ENCODE data around the gene SPON1. TPM values are rescaled to one million over a fixed set of nuclear protein-coding genes. Genes with fewer than 3 reads are reported as not detected.
"Not testable (repeated sequence)": the region's sequence is repeated elsewhere in the genome, so short reads cannot be mapped to it uniquely, and the experiment has no call there.

SPON1 gene
- total and polyA plus RNA-seq, 9 donors, result 11.9 to 112 (median 56.4) TPM

- no peak overlapping the region for H3K27ac ChIP-seq
- no peaks in the 10 kb centered on the region for H3K9me3 ChIP-seq
- intact Hi-C loops (cut with DNase I), result no loop called here
- H3K4me1 ChIP-seq (ENCODE audit: insufficient read depth), result peaks cover 8% of the 10 kb centered on the region
- no peak for DNase-seq
- no peak overlapping the region for H3K4me3 ChIP-seq
- H3K27me3 ChIP-seq, result no peaks in the 10 kb centered on the region
- no peaks in the 10 kb centered on the region for H3K36me3 ChIP-seq
- TF ChIP-seq EP300 (IDR thresholded peaks at IDR 0.05) (no peak), POLR2A (IDR thresholded peaks at IDR 0.05) (no peak)
- TF ChIP-seq, protein P1, sequence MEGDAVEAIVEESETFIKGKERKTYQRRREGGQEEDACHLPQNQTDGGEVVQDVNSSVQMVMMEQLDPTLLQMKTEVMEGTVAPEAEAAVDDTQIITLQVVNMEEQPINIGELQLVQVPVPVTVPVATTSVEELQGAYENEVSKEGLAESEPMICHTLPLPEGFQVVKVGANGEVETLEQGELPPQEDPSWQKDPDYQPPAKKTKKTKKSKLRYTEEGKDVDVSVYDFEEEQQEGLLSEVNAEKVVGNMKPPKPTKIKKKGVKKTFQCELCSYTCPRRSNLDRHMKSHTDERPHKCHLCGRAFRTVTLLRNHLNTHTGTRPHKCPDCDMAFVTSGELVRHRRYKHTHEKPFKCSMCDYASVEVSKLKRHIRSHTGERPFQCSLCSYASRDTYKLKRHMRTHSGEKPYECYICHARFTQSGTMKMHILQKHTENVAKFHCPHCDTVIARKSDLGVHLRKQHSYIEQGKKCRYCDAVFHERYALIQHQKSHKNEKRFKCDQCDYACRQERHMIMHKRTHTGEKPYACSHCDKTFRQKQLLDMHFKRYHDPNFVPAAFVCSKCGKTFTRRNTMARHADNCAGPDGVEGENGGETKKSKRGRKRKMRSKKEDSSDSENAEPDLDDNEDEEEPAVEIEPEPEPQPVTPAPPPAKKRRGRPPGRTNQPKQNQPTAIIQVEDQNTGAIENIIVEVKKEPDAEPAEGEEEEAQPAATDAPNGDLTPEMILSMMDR (IDR thresholded peaks at IDR 0.05), result no peak
- WGBS, 3 donors, result 91 to 95% (median 93%) methylated on average over 4 of the region's 4 CpGs
Measured at GRCh38 chr11:13931356-13931755, 31.2 kb upstream of the SPON1 start.

DNA sequence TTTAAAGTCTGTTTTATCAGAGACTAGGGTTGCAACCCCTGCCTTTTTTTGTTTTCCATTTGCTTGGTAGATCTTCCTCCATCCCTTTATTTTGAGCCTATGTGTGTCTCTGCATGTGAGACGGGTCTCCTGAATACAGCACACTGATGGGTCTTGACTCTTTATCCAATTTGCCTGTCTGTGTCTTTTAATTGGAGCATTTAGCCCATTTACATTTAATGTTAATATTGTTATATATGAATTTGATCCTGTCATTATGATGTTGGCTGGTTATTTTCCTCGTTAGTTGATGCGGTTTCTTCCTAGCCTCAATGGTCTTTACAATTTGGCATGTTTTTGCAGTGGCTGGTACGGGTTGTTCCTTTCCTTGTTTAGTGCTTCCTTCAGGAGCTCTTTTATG, 25.4 kb upstream of the SPON1 start:
- H3K9me3 ChIP-seq; H3K27ac ChIP-seq; H3K4me3 ChIP-seq; H3K4me1 ChIP-seq (ENCODE audit: insufficient read depth); H3K27me3 ChIP-seq; intact Hi-C loops (cut with DNase I); DNase-seq; H3K36me3 ChIP-seq: not testable (repeated sequence)
- 70 to 94% (median 84%) methylated on average over 4 of the region's 4 CpGs for WGBS, 3 donors

DNA sequence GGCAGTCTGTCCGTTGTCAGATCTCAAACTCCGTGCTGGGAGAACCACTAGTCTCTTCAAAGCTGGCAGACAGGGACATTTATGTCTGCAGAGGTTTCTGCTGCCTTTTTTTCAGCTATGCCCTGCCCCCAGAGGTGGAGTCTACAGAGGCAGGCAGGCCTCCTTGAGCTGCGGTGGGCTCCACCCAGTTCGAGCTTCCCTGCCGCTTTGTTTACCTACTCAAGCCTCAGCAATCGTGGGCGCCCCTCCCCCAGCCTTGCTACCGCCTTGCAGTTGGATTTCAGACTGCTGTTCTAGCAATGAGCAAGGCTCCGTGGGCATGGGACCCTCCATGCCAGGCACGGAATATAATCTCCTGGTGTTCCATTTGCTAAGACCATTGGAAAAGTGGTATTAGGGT, 23.7 kb upstream of the SPON1 start:
- DNase-seq; H3K9me3 ChIP-seq; H3K4me1 ChIP-seq (ENCODE audit: insufficient read depth); H3K4me3 ChIP-seq; H3K27me3 ChIP-seq; H3K27ac ChIP-seq; H3K36me3 ChIP-seq; intact Hi-C loops (cut with DNase I): not testable (repeated sequence)
- WGBS, 3 donors, result 85 to 91% (median 91%) methylated on average over 10 of the region's 10 CpGs

- Histone ChIP-seq H3K4me3 (no peak overlapping the region), H3K36me3 (no peaks in the 10 kb centered on the region), H3K27me3 (no peaks in the 10 kb centered on the region), H3K4me1 (ENCODE audit: insufficient read depth) (peaks cover 6% of the 10 kb centered on the region), H3K9me3 (no peaks in the 10 kb centered on the region), H3K27ac (no peak overlapping the region)
- DNase-seq, result no peak
- TF ChIP-seq EP300 (IDR thresholded peaks at IDR 0.05), result no peak
- TF ChIP-seq POLR2A (IDR thresholded peaks at IDR 0.05), result no peak
- TF ChIP-seq, protein P1 (IDR thresholded peaks at IDR 0.05), result no peak
- intact Hi-C loops (cut with DNase I), result no loop called here
- 87 to 88% (median 87%) methylated on average over 8 of the region's 8 CpGs for WGBS, 3 donors
Measured at GRCh38 chr11:13939961-13940906, 22.3 kb upstream of the SPON1 start.

DNA sequence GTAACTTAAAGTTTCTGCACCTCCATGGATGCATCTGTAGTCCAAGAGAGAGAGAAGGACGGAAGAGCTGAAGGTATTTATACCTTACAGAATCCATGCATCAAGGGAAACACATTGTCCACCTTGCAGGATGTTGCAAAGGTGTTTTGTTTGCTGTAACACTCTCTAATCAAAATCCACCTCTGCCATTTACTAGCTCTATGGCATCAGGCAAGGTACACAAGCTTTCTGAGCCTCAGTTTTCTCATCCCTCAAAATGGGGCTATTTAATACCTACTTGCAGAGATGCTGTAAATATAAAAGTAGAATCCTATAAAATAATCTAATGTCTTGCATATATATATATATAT, 21.6 kb upstream of the SPON1 start:
- Histone ChIP-seq H3K27ac (no peak overlapping the region), H3K9me3 (no peaks in the 10 kb centered on the region), H3K27me3 (no peaks in the 10 kb centered on the region), H3K36me3 (no peaks in the 10 kb centered on the region), H3K4me3 (no peak overlapping the region), H3K4me1 (ENCODE audit: insufficient read depth) (peaks cover 6% of the 10 kb centered on the region)
- no peak for DNase-seq
- TF ChIP-seq, protein P1 (IDR thresholded peaks at IDR 0.05), result no peak
- TF ChIP-seq POLR2A (IDR thresholded peaks at IDR 0.05) (no peak), EP300 (IDR thresholded peaks at IDR 0.05) (no peak)
- intact Hi-C loops (cut with DNase I), result no loop called here
- 76 to 91% (median 87%) methylated on average over 1 of the region's 1 CpG for WGBS, 3 donors

Measured in ovary (tissue), 9 donors.